KBM-7 (cell line): Measurements from ENCODE around the gene IGSF3.

Source experiments
- DNase-seq: peaks from one replicate; pipeline ENCODE4 v3.0.0-alpha.2; 2015
- in situ Hi-C: fragments of 300-500 bp; cut with MboI; formaldehyde crosslinking; loops from 2 replicates; pipeline ENCODE4 v1.14.3; 2020; ENCODE audit warnings: low sequenced_read_pairs, low pct_unique_long_range_greater_than_20kb, mixed read lengths

IGSF3 gene

DNA sequence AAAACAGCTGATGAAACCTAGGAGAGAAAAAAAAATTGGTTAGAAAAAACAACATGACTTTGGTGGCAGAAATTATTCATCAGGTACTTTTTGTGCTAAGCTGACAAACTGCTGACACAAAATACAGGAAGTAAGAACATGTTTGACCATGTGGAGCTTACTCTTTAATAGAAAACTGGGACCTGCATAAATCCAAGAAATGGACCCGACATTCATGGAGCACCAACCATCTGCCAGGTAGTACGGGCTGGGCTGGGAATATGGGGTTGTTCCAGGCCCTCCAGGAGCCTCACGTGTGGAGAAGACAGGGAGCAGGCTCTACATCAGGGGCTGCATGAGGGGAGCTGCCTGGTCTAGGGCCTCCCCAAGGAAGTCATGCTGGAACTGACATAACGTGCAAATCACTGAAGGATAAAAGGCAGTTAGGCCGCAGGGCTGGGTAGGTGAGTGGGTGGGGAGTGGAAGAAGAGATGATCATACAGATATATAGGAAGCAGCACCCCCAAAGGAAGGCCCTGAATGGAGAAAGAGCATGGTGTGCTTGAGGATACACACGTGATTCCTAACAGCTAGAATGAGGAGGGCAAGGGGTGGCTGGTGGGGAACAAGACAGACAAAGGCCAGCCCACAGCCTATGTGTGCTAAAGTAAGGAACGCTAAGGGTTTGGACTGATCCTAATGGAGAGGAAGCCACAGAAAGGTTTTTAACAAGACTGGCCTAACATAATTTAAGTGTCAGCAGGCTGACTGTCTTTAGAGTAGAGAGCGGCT lies 122.8 kb downstream of the IGSF3 start:
- peak; percentile 89 for DNase-seq
- in situ Hi-C loops, result no loop called here

DNA sequence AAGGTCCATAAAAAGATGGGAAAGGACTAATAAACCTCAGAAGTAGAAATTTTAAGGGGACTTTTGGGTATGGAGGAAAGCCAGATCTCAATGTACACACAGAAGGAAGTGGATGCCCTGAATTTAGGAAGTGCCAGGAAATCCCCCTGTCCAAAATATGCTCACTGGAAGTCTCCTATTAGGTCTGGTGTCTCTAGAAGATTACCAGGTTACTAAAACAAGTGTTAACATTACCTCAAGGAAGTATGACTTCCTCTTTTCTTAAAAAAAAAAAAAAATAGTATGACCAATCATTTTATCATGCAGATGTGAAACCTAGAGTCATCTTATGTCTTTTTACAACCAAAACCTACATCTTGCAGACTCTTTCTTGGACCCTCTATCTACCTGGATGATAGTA lies 127.4 kb downstream of the IGSF3 start:
- in situ Hi-C loops, result no loop called here
- DNase-seq, result peak; percentile 55

DNA sequence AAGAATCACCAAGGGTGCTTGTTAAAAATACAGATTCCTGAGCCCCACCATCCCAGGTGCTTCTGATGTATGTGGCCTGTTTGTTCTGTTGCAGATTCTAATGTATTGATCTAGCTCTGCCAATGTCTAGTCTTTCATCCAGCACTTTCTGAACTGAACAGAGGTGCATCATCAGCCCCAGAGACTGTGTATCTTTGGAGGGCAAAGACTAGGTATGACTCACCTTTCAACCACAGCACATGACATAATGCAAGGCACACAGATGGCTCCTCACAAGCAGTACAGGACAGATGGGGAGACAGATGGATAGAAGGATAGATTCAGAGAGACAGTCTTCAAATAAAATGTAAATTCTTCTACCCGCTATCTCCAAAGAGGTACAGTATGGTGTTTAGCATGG lies 129.0 kb downstream of the IGSF3 start:
- DNase-seq, result no peak
- in situ Hi-C loops, result no loop called here

DNA sequence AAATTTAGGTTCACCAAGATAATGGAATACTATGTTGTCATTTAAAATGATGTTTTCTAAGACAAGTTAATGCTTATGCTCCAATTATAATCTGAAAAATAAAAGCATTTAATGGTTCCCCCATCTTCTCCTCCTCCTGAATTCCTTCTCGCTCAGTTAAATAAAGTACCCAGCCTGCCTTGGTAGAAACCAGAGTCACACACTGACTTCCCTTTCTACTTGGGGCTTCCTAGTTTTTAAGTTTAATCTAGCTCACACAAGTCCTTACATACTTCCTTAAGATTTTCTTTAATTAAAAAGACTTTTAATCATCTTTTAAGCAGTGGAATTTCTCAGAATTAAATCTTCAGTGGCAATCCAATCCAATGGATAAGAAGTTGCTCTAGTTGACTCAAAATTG lies 129.6 kb downstream of the IGSF3 start:
- in situ Hi-C loops, result no loop called here
- no peak for DNase-seq

DNA sequence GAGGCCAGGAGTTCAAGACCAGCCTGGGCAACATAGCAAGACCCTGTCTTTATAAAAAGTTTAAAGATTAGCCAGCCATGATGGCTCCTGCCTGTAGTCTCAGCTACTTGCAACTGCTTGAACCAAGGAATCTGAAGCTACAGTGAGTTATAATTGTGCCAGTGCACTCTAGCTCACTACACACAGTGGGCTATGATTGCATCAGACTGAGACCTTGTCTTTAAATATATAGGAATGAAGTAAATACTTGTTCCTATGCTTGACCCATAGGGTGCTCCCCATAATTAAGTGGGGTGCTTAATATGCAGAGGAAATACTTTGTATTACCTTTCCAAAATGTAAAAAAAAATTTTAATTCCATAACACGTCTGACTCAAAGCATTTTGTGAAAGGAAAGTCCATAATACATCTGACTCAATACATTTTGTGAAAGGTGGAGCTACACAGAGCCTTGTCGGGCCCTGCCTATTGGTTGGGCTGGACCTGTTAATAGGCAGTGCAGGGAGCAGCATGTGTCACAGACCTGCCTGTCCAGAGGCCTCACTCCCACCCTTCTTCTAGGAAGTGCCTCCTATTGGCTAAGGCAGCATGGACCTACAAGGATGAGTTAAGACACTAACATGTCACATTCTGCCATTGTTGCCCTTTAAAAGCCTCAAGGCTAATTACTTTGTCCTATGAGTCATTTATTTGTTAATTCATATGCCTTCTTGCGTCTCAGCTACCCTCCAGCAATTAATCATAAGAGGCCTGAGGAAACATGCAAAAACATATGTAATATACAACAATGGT lies 130.3 kb downstream of the IGSF3 start:
- DNase-seq, result no peak
- in situ Hi-C loops, result no loop called here

DNA sequence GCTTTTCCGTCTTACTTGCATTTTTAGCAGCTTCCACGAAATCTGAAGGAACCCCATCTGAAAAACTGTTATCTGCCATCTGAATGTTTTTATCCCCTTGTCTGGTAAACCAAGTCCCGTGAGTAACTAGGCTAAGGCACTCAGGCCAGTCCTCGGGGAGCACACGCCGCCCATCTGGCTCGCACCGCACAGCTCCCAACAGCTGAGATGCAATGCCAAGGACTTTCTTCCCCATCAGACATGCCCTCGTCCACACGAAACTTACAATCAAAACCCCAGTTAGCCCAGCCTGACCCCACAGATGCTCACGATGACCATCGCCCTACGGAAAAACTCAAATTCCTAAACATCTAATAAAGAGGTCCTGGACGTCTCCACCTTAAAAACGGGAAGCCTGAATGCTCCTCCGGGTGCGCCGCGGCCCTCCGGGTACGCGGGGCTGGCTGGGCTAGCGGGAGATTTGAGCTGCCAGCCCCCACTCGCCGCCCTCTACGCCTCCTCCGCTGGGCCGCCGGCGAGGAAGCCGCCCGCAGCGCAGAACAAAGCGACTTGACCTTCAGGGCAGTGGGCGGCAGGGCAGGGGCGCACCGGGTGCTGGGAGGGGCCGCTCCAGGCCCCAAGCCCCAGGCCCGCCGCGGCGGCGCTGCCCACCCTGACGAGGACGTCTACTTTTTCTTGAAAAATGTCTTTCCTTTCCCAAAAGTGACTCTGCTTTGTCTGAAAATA lies 133.4 kb downstream of the IGSF3 start:
- in situ Hi-C loops, result no loop called here
- DNase-seq, result no peak

DNA sequence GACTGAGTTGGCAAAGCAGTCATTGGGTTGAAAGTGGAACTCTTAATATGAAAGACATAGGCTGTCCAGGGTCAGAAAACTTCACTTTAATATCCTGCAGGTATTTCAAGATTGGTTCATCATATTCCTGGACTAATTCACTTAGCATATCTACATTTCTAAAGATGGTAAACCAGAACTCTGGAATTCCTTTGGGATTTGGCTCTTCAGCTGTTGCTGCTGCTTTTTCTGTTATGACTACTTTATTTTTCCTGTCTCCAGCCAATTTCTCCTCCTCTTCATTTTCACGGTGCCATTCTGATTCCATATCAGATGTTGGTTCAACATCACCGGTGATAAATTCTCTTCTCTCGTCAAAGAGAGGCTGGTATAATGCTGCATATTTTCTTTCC lies 134.1 kb downstream of the IGSF3 start:
- no peak for DNase-seq
- in situ Hi-C loops, result no loop called here

DNA sequence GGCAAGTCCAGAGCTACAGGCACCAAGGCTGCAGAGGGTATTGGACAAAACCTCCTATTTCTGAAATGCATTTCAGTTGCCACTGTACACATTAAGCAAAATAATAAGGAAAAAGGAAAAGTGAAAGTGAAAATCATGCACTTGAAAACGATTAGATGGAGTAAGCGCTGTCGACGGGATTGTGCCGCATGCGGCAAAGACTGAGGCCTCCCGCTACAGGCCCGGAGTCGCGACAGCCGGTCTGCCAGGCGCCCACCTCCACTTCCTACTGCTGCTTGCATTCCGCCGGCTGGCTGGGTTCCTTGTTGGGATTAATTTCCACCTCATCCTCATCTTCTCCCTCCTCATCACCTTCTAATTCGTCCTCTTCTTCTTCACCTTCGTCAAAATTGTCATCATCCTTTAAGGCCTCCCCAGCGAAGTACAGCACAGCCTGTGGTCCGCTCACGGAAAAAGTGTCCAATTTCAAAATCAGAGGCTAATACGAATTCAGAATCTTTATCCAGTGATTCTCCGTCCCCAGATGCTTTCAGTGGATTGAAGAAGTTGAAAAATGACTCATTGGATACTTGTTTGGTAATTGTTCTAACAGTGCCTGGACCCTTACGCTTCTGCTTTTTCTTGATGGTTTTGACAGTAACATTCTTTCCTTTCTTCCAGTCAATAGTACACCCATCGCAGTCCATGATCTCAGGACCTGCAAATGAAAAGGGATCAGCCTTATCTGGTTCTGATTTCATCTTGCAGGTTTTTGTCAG lies 134.7 kb downstream of the IGSF3 start:
- DNase-seq, result no peak
- in situ Hi-C loops, result no loop called here

DNA sequence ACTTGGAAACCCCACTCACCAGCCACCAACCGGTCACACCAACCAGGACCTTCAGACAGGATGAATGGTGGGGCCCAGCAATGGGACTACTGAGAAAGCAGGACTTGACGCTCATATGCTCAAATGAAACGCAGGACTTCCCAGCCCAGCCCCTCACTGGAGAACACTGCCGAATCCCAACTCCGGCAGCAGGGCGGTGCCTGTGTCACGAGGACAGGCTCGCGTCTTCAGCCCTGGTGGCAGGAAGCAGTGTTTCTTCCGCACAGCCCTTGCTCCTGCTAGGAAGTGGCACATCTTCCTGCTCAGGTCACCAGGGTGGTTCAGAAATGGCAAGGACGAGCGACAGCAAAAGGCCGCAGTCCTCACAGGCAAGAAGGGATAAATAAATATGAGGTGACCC lies 135.6 kb downstream of the IGSF3 start:
- in situ Hi-C loops, result no loop called here
- no peak for DNase-seq

DNA sequence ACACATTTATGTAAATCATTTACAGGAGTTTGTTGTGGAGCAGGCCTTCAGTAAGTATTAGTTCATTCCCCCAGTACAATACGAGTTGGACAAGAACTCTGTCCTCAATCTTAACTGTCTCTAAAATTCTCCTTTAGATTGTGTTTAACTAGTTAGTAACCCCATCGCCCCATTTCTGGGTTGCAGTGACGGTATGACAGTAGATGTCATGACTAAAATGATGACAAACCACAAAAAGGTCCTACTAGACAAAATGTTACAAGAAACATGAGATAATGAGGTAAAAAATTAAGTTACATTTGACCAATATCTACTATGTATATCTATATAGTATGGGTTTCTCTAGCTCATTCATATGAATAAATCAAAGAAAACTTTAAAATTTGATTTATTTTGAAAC lies 137.9 kb downstream of the IGSF3 start:
- in situ Hi-C loops, result no loop called here
- no peak for DNase-seq

DNA sequence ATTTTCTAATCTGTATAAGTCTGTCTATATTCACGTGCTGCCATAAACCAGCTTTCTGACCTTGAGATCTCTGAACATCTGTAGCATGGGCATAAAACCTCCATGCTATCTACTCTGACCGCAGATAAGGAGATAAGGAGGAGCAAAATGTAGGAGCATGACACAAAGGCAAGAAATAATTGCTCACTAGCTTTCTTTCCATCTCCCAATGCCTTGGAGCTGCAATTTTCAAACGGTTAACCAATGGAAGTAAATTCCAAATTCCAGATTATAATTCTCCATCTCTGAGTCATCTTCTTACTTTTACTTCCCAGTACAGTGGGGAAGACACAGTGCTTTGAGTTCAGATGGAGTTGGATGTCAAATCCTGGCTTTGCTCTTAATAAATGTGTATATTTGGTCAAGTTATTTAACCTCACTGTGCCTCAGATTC lies 138.3 kb downstream of the IGSF3 start:
- no peak for DNase-seq

DNA sequence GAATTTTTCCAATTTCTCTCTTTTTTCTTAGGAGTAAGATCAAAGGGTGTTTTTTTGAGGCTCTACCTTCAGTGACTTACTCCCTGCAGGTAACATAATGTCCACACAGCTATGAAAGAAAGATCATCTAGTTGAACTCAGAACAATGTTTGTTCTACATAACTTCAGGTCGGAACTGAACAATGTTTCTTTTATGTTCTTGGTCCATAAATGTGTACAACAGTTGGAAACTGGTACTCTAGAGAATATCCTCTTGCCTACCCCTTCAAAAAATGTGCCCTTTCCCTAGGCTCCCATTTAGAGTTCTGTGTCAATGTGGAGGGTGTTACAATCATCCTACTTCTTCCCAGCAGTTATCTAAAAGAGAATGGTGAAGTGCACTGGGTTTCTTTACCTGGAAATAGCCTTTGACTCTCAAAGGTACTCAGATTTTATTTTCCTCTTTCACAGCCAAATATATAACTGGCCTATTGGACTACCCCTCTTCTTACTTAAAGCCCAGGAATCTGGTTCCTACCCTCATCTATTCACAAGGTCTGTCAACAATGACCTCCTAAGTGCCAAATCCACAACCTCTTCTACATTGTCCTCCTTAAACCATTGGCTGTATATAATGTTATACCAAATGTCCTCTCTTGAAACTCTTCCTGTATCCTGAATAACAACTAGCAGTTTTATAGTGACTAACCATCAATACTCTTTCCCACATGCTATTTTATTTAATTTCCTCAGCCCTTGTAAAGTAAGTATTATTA lies 139.0 kb downstream of the IGSF3 start:
- in situ Hi-C loops, result no loop called here
- DNase-seq, result no peak

More for the DNA sequence above, 138.3 kb downstream of the IGSF3 start:
- in situ Hi-C loops, result no loop called here

DNA sequence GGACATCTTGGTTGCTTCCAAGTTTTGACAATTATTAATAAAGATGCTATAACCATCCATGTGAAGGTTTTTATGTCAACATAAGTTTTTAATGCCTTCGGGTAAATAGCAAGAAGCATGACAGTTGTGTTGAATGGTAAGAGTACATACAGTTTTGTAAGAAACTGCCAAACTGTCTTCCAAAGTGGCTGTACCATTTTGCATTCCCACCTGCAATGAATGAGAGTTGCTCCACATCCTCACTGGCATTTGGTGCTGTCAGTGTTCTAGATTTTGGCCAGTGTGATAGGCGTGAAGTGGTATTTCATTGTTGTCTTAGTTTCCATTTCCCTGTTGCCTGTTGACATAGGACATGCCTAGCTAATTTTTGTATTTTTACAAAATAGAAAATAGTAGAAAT lies 142.1 kb downstream of the IGSF3 start:
- DNase-seq, result no peak
- in situ Hi-C loops, result no loop called here
